ENCODE results near the gene RAD51B.

Gene RAD51B

DNA sequence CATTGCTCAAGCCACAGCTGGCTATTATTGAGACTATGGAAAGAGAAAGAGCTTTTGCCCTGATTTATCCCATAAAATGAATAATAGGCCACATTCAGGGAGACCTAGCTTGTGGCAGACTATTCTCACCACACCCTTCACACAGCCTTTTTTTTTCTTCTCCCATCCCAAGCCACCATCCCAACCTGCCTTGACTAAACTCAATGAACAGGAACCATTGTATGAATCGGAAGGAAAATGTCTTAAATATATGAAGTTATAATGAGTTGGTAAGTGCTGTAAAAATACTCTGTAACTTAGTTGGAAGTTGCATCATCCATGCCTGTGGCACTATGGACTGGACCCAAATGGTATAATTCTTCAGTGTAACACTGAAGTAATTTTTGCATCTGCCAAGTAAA is 338.4 kb downstream of the RAD51B start:
- no peak overlapping the region for H3K4me3 ChIP-seq (ENCODE audit: low read depth, low read length)
- TF ChIP-seq, protein P1, sequence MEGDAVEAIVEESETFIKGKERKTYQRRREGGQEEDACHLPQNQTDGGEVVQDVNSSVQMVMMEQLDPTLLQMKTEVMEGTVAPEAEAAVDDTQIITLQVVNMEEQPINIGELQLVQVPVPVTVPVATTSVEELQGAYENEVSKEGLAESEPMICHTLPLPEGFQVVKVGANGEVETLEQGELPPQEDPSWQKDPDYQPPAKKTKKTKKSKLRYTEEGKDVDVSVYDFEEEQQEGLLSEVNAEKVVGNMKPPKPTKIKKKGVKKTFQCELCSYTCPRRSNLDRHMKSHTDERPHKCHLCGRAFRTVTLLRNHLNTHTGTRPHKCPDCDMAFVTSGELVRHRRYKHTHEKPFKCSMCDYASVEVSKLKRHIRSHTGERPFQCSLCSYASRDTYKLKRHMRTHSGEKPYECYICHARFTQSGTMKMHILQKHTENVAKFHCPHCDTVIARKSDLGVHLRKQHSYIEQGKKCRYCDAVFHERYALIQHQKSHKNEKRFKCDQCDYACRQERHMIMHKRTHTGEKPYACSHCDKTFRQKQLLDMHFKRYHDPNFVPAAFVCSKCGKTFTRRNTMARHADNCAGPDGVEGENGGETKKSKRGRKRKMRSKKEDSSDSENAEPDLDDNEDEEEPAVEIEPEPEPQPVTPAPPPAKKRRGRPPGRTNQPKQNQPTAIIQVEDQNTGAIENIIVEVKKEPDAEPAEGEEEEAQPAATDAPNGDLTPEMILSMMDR (IDR thresholded peaks at IDR 0.05; ENCODE audit: borderline replicate concordance, insufficient read depth, low read depth, low read length): no peak

DNA sequence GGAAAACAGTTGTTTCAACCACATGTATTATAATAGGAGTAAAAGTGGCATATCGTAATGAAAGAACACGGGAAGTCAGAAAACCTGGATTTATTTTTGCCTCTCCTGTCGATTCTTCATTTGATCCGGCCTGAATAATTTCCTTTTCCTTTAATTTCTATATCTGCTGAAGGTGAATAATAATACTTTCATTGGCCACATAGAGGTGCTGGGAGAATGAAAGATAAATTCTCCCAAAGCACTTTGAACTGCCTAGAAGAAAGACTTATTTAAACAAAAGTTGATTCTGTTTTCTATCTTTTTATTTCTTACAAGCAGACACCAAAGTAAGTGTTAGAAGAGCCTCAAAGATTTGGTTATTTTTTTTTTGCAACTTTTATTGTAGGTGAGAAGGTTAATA is 339.1 kb downstream of the RAD51B start:
- TF ChIP-seq, protein P1 (IDR thresholded peaks at IDR 0.05; ENCODE audit: borderline replicate concordance, insufficient read depth, low read depth, low read length): no peak

DNA sequence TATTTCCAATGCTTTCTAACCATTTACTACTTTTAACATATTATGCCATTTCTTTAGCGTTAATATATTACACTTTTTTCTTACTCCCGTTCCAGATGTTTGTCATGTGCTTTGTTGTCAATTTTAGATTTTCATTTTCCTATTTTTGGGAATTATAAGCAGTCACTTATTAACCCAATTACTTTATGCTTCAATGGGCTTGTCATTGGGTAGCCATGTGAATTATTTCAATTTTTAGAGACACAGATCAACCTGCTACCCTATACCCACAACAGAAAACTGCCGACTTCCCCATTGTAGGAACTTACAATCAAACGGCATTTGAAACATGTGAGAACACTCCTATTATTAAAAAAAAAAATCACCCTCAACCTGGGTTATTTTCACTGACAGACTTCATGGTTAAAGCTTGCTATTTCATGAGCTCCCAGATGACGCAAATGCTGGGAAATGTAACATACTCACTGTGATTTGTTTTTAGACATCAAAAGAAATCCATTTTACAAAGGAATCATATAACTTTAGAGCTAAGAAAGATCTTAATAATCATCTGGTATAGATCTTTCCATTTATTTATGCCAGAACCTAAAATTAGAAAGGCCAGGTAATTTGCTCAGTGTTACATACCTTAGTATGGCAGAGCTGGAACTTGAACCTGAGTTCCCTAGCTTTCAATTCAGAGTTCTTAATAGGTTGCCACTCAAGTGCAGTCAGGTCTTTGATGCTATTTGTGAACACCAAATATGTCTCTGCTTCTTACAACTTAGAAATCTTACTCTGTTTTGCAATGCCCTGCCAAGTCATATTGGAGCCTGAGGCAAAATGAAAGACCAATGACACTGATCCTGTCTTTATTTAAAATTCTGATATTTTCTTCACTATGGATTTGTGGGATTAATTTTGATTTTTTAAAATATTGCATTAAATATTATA is 340.4 kb downstream of the RAD51B start:
- TF ChIP-seq, protein P1 (IDR thresholded peaks at IDR 0.05; ENCODE audit: borderline replicate concordance, insufficient read depth, low read depth, low read length): no peak
- H3K4me3 ChIP-seq (ENCODE audit: low read depth, low read length): no peak overlapping the region

More for the DNA sequence above, 339.1 kb downstream of the RAD51B start:
- H3K4me3 ChIP-seq (ENCODE audit: low read depth, low read length): no peak overlapping the region

DNA sequence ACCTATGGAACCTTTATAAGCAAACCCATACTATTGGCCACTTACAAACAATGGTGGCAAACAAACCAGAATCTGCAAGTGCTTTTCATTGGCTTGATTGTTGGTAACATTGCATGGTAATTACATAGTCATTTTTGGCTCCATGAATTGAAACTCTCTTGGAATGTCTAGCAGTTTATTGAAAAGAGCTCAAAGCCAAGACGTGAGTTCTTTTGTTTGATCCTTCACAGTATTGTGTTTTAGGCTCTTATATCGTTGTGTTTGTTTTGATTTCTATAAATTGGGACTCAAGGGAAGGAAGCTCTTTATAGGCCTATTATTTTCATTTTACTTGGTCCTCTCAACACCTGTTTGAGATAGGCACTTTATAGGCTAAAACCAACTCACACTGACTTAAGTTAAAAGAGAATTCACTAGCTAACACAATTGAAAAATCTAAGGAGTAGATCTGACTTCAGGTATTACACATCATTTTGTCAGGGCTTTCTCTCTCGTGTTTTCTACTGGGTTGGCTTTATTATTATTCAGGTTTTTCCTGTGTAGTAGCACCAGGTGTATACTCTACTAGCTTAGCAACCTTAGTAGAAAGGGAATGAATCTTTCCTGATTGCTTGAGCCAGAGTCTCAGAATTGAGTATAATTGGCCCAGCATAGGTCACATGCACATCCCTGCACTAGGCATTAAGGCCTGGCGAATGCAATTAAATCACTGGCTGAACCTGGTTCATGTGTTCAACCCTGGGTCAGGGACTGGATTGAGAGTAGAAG is 341.4 kb downstream of the RAD51B start:
- TF ChIP-seq, protein P1 (IDR thresholded peaks at IDR 0.05; ENCODE audit: borderline replicate concordance, insufficient read depth, low read depth, low read length): no peak
- H3K4me3 ChIP-seq (ENCODE audit: low read depth, low read length): no peak overlapping the region

DNA sequence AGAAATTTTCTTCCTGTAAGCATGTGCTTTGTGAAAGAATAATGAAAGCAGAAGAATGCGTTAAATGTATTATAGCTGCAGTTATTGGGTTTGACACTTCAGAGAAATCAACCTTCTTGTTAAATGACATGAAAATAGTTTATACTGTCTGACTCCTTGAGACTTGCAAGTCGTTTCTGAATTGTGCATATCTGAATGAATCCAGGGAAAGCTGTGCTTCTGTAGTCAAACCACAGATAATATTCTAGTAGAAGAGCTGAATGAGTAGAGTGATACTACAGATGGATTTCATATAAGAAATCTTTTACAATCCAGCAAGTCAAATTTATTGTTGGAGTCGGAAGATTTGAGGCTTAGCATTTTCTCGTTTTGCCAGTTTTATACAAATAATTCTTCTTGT is 343.3 kb downstream of the RAD51B start:
- no peak overlapping the region for H3K4me3 ChIP-seq (ENCODE audit: low read depth, low read length)
- TF ChIP-seq, protein P1 (IDR thresholded peaks at IDR 0.05; ENCODE audit: borderline replicate concordance, insufficient read depth, low read depth, low read length): no peak

DNA sequence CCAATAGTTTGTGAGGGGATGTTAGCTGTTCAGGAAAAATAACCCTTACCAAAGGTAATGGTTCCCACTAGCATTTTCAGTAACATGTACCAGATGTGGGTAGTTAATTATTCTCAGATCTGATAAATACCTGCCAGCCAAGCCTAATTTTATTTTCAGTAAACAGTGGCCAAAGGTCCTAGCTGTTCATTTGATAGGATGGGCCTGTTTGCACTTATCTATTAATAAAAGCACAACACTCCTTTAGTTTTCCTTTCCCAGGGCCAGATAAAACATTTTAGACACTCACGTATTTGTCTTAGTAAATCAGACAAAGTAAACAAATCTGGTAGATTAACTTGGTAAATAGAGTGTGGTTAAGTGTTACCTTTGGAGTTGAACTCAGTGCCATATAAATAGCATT is 345.1 kb downstream of the RAD51B start:
- H3K4me3 ChIP-seq (ENCODE audit: low read depth, low read length): no peak overlapping the region
- TF ChIP-seq, protein P1 (IDR thresholded peaks at IDR 0.05; ENCODE audit: borderline replicate concordance, insufficient read depth, low read depth, low read length): no peak
